Measurements from ENCODE around the gene CFB.

CFB gene

GRCh38 chr6:31958412-31958740 lies 12.5 kb downstream of the CFB start:
- no peak for TF ChIP-seq CTCF (IDR thresholded peaks at IDR 0.05; ENCODE audit: insufficient read depth, low read depth, low read length, missing control alignments)
- H3K4me3 ChIP-seq (ENCODE audit: low read depth, low read length) = peak overlapping the region; percentile 83

GRCh38 chr6:31958741-31959739 lies 13.1 kb downstream of the CFB start, which contains the start of the genes NELFE and SKIC2:
NELFE (minus strand) TSS chr6:31958971; CDS start chr6:31958446, 525 bp downstream.
SKIC2 (plus strand) TSS chr6:31959175; CDS start chr6:31959193, 18 bp downstream.
- no peak for TF ChIP-seq CTCF (IDR thresholded peaks at IDR 0.05; ENCODE audit: insufficient read depth, low read depth, low read length, missing control alignments)
- H3K4me3 ChIP-seq (ENCODE audit: low read depth, low read length) = peak within 1 kb of the TSS; percentile 83
- peak; percentile 99 for DNase-seq (ENCODE audit: low read depth)

More at GRCh38 chr6:31958412-31958740, 12.5 kb downstream of the CFB start:
- DNase-seq (ENCODE audit: low read depth) = no peak

GRCh38 chr6:31961616-31962015 lies 15.7 kb downstream of the CFB start:
- no peak overlapping the region for H3K4me3 ChIP-seq (ENCODE audit: low read depth, low read length)
- no peak for DNase-seq (ENCODE audit: low read depth)
- no peak for TF ChIP-seq CTCF (IDR thresholded peaks at IDR 0.05; ENCODE audit: insufficient read depth, low read depth, low read length, missing control alignments)

- no peak for TF ChIP-seq CTCF (IDR thresholded peaks at IDR 0.05; ENCODE audit: insufficient read depth, low read depth, low read length, missing control alignments)
- DNase-seq (ENCODE audit: low read depth) = no peak
- no peak overlapping the region for H3K4me3 ChIP-seq (ENCODE audit: low read depth, low read length)
Measured at GRCh38 chr6:31963921-31964320, 18.0 kb downstream of the CFB start.

GRCh38 chr6:31965700-31966099 lies 19.8 kb downstream of the CFB start:
- no peak overlapping the region for H3K4me3 ChIP-seq (ENCODE audit: low read depth, low read length)
- DNase-seq (ENCODE audit: low read depth) = no peak
- no peak for TF ChIP-seq CTCF (IDR thresholded peaks at IDR 0.05; ENCODE audit: insufficient read depth, low read depth, low read length, missing control alignments)

- no peak for TF ChIP-seq CTCF (IDR thresholded peaks at IDR 0.05; ENCODE audit: insufficient read depth, low read depth, low read length, missing control alignments)
Measured at GRCh38 chr6:31966506-31966905, 20.6 kb downstream of the CFB start.

More at GRCh38 chr6:31966506-31966905, 20.6 kb downstream of the CFB start:
- no peak overlapping the region for H3K4me3 ChIP-seq (ENCODE audit: low read depth, low read length)
- no peak for DNase-seq (ENCODE audit: low read depth)

All from GM12865 (cell line).